NCI-H2107 (cell line): ENCODE data around the gene SERPINB6.
"Not testable (repeated sequence)": the region's sequence is repeated elsewhere in the genome, so short reads cannot be mapped to it uniquely, and the experiment has no call there.

Source experiments
- DNase-seq: peaks from one replicate; lab custom pipeline; 2025; lab: John Stamatoyannopoulos, UW

SERPINB6 gene

GRCh38 chr6:2958331-2958711, 13.0 kb downstream of the SERPINB6 start:
- DNase-seq, result no peak

GRCh38 chr6:2957696-2958330, 13.6 kb downstream of the SERPINB6 start:
- no peak for DNase-seq

- no peak for DNase-seq
These were observed 14.3 kb downstream of the SERPINB6 start for GRCh38 chr6:2956930-2957685.

GRCh38 chr6:2953098-2953497, 18.3 kb downstream of the SERPINB6 start:
- no peak for DNase-seq

- DNase-seq, result no peak
These were observed 18.7 kb downstream of the SERPINB6 start for GRCh38 chr6:2952557-2953095.

GRCh38 chr6:2951728-2952127, 19.6 kb downstream of the SERPINB6 start:
- DNase-seq, result no peak

GRCh38 chr6:2950713-2951112, 20.7 kb downstream of the SERPINB6 start:
- no peak for DNase-seq

- no peak for DNase-seq
These were observed 21.8 kb downstream of the SERPINB6 start for GRCh38 chr6:2949536-2950083.

- no peak for DNase-seq
These were observed 22.2 kb downstream of the SERPINB6 start for GRCh38 chr6:2949121-2949520.

- no peak for DNase-seq
These were observed 22.9 kb downstream of the SERPINB6 start for GRCh38 chr6:2948228-2949025.

GRCh38 chr6:2947445-2947844, 23.9 kb downstream of the SERPINB6 start:
- DNase-seq, result no peak

- DNase-seq, result no peak
These were observed 26.3 kb downstream of the SERPINB6 start for GRCh38 chr6:2945153-2945452.

- no peak for DNase-seq
These were observed 26.8 kb downstream of the SERPINB6 start for GRCh38 chr6:2944405-2945152.

- no peak for DNase-seq
These were observed 27.8 kb downstream of the SERPINB6 start for GRCh38 chr6:2943564-2943955.

- no peak for DNase-seq
These were observed 28.3 kb downstream of the SERPINB6 start for GRCh38 chr6:2942914-2943563.

GRCh38 chr6:2942116-2942515, 29.3 kb downstream of the SERPINB6 start:
- not testable (repeated sequence) for DNase-seq

GRCh38 chr6:2940851-2941250, 30.5 kb downstream of the SERPINB6 start:
- DNase-seq, result no peak

GRCh38 chr6:2940010-2940850, 31.1 kb downstream of the SERPINB6 start:
- DNase-seq, result no peak

GRCh38 chr6:2939315-2940009, 31.9 kb downstream of the SERPINB6 start:
- no peak for DNase-seq

GRCh38 chr6:2938632-2939083, 32.7 kb downstream of the SERPINB6 start:
- no peak for DNase-seq
